HUES6 (cell line): ENCODE data around the gene GRK5.

ENCODE experiments used
- H3K27ac ChIP-seq: 2 replicates; pipeline ENCODE4 v1.7.0; 2013; ENCODE audit warnings: low read depth, mild to moderate bottlenecking, low read length, inconsistent platforms
- H3K27me3 ChIP-seq: 2 replicates; pipeline ENCODE4 v1.6.1; 2013; ENCODE audit warnings: low read length; ENCODE audit not compliant: control insufficient read depth, insufficient read depth
- H3K36me3 ChIP-seq: 2 replicates; pipeline ENCODE4 v1.6.1; 2013; ENCODE audit warnings: low read length; ENCODE audit not compliant: control insufficient read depth, insufficient read depth
- H3K4me1 ChIP-seq: 2 replicates; pipeline ENCODE4 v1.6.1; 2013; ENCODE audit warnings: low read length; ENCODE audit not compliant: control insufficient read depth, insufficient read depth
- H3K4me3 ChIP-seq: 2 replicates; pipeline ENCODE4 v1.5.1; 2013; ENCODE audit warnings: low read depth, low read length
- H3K9ac ChIP-seq: one replicate; pipeline ENCODE4 v1.6.1; 2013; ENCODE audit warnings: mild to moderate bottlenecking, low read length
- H3K9me3 ChIP-seq: 2 replicates; pipeline ENCODE4 v1.6.1; 2013; ENCODE audit warnings: low read depth, low read length; ENCODE audit not compliant: control insufficient read depth, insufficient read depth

Gene GRK5

GRCh38 chr10:119409385-119409784 lies 202.0 kb downstream of the GRK5 start:
- Histone ChIP-seq H3K27ac (no peak overlapping the region), H3K9ac (no peak overlapping the region), H3K9me3 (no peaks in the 10 kb centered on the region), H3K27me3 (no peaks in the 10 kb centered on the region), H3K4me3 (no peak overlapping the region), H3K36me3 (no peaks in the 10 kb centered on the region), H3K4me1 (peaks cover 8% of the 10 kb centered on the region; the same call in 1 of the 2 replicates)

GRCh38 chr10:119409906-119410305 lies 202.5 kb downstream of the GRK5 start:
- H3K4me1 ChIP-seq: peaks cover 8% of the 10 kb centered on the region; the same call in 1 of the 2 replicates
- no peaks in the 10 kb centered on the region for H3K27me3 ChIP-seq
- no peak overlapping the region for H3K27ac ChIP-seq
- no peaks in the 10 kb centered on the region for H3K36me3 ChIP-seq
- no peaks in the 10 kb centered on the region for H3K9me3 ChIP-seq
- no peak overlapping the region for H3K9ac ChIP-seq
- H3K4me3 ChIP-seq: no peak overlapping the region

- Histone ChIP-seq H3K4me3 (no peak overlapping the region), H3K36me3 (no peaks in the 10 kb centered on the region), H3K4me1 (peaks cover 8% of the 10 kb centered on the region; the same call in 1 of the 2 replicates), H3K27ac (no peak overlapping the region), H3K9me3 (no peaks in the 10 kb centered on the region), H3K9ac (no peak overlapping the region), H3K27me3 (no peaks in the 10 kb centered on the region)
Measured at GRCh38 chr10:119410361-119411116, 203.2 kb downstream of the GRK5 start.

- no peak overlapping the region for H3K27ac ChIP-seq
- H3K36me3 ChIP-seq: no peaks in the 10 kb centered on the region
- no peak overlapping the region for H3K9ac ChIP-seq
- H3K27me3 ChIP-seq: no peaks in the 10 kb centered on the region
- H3K4me1 ChIP-seq: peaks cover 8% of the 10 kb centered on the region; the same call in 1 of the 2 replicates
- no peaks in the 10 kb centered on the region for H3K9me3 ChIP-seq
- no peak overlapping the region for H3K4me3 ChIP-seq
Measured at GRCh38 chr10:119412244-119413092, 205.1 kb downstream of the GRK5 start.

- Histone ChIP-seq H3K4me3 (no peak overlapping the region), H3K36me3 (no peaks in the 10 kb centered on the region), H3K4me1 (peaks cover 8% of the 10 kb centered on the region; the same call in 1 of the 2 replicates), H3K9me3 (no peaks in the 10 kb centered on the region), H3K27ac (no peak overlapping the region), H3K27me3 (no peaks in the 10 kb centered on the region), H3K9ac (no peak overlapping the region)
Measured at GRCh38 chr10:119413093-119413453, 205.7 kb downstream of the GRK5 start.

GRCh38 chr10:119413471-119414080 lies 206.2 kb downstream of the GRK5 start:
- no peaks in the 10 kb centered on the region for H3K9me3 ChIP-seq
- H3K4me1 ChIP-seq: peaks cover 8% of the 10 kb centered on the region; the same call in 1 of the 2 replicates
- H3K4me3 ChIP-seq: no peak overlapping the region
- peak overlapping the region; percentile 1 for H3K9ac ChIP-seq
- H3K36me3 ChIP-seq: no peaks in the 10 kb centered on the region
- no peak overlapping the region for H3K27ac ChIP-seq
- no peaks in the 10 kb centered on the region for H3K27me3 ChIP-seq

GRCh38 chr10:119414081-119414611 lies 206.8 kb downstream of the GRK5 start:
- Histone ChIP-seq H3K9ac (no peak overlapping the region), H3K4me3 (no peak overlapping the region), H3K4me1 (peaks cover 8% of the 10 kb centered on the region; the same call in 1 of the 2 replicates), H3K9me3 (no peaks in the 10 kb centered on the region), H3K27me3 (no peaks in the 10 kb centered on the region), H3K36me3 (no peaks in the 10 kb centered on the region), H3K27ac (no peak overlapping the region)

GRCh38 chr10:119415121-119415520 lies 207.8 kb downstream of the GRK5 start:
- no peak overlapping the region for H3K4me3 ChIP-seq
- no peaks in the 10 kb centered on the region for H3K27me3 ChIP-seq
- no peaks in the 10 kb centered on the region for H3K36me3 ChIP-seq
- H3K9me3 ChIP-seq: no peaks in the 10 kb centered on the region
- peaks cover 8% of the 10 kb centered on the region; the same call in 1 of the 2 replicates for H3K4me1 ChIP-seq
- H3K27ac ChIP-seq: no peak overlapping the region
- no peak overlapping the region for H3K9ac ChIP-seq

GRCh38 chr10:119415536-119416503 lies 208.4 kb downstream of the GRK5 start:
- Histone ChIP-seq H3K9me3 (no peaks in the 10 kb centered on the region), H3K27ac (no peak overlapping the region), H3K36me3 (no peaks in the 10 kb centered on the region), H3K4me1 (peaks cover 9% of the 10 kb centered on the region; the same call in 1 of the 2 replicates), H3K9ac (no peak overlapping the region), H3K27me3 (no peaks in the 10 kb centered on the region), H3K4me3 (no peak overlapping the region)

- no peaks in the 10 kb centered on the region for H3K27me3 ChIP-seq
- no peaks in the 10 kb centered on the region for H3K36me3 ChIP-seq
- no peak overlapping the region for H3K27ac ChIP-seq
- H3K4me1 ChIP-seq: peaks cover 19% of the 10 kb centered on the region
- H3K9me3 ChIP-seq: no peaks in the 10 kb centered on the region
- no peak overlapping the region for H3K9ac ChIP-seq
- no peak overlapping the region for H3K4me3 ChIP-seq
Measured at GRCh38 chr10:119416855-119417254, 209.5 kb downstream of the GRK5 start.
